ENCODE data around the gene CEACAM19. TPM values are rescaled to one million over a fixed set of nuclear protein-coding genes. Genes with fewer than 3 reads are reported as not detected.
A peak's percentile ranks its signal among the peaks of the same experiment; 100 is the strongest.

Gene CEACAM19
- total RNA-seq, 1 experiment from 2014 or later = 1.2 TPM

DNA sequence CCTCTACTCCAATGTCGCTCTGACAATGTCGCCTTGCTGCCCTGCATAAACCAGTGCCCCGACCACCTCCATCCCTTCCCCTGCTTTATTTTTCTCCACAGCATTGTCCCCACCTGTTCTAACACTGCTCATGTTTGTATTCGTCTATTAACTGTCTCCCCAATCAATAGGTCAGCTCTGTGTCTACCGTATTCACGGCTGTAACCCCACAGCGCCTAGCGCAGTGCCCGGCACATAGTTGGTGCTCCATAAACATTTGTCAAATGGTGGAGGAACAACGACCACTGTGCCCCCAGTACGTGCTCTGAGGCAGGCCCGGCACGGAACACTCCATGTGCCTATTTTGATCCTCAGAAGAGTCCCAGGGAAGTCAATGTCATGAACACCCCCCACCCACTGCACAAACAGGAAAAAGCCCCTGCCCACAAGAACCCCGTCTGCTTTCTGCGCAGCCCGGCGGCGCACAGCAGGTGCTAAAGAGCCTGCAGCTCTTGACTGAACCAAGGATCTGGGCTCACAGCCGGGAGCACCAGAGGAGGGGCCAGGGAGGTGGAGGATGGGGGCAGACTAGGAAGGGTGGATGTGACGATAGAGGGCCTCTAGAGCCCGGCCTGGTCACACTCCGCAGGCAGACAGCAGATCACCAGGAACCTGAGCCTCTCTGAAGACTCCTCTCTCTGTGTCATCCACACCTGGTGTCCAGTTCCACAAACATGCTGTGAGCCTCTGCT lies 25.8 kb downstream of the CEACAM19 start:
- POLR2A ChIA-PET = no interaction called here
- ATAC-seq (0 out of 2 replicates have a peak, but pooled peaks have one; percentile 22), DNase-seq (ENCODE audit: low read depth, low spot score) (no peak)
- TF ChIP-seq, protein P1, sequence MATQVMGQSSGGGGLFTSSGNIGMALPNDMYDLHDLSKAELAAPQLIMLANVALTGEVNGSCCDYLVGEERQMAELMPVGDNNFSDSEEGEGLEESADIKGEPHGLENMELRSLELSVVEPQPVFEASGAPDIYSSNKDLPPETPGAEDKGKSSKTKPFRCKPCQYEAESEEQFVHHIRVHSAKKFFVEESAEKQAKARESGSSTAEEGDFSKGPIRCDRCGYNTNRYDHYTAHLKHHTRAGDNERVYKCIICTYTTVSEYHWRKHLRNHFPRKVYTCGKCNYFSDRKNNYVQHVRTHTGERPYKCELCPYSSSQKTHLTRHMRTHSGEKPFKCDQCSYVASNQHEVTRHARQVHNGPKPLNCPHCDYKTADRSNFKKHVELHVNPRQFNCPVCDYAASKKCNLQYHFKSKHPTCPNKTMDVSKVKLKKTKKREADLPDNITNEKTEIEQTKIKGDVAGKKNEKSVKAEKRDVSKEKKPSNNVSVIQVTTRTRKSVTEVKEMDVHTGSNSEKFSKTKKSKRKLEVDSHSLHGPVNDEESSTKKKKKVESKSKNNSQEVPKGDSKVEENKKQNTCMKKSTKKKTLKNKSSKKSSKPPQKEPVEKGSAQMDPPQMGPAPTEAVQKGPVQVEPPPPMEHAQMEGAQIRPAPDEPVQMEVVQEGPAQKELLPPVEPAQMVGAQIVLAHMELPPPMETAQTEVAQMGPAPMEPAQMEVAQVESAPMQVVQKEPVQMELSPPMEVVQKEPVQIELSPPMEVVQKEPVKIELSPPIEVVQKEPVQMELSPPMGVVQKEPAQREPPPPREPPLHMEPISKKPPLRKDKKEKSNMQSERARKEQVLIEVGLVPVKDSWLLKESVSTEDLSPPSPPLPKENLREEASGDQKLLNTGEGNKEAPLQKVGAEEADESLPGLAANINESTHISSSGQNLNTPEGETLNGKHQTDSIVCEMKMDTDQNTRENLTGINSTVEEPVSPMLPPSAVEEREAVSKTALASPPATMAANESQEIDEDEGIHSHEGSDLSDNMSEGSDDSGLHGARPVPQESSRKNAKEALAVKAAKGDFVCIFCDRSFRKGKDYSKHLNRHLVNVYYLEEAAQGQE (IDR thresholded peaks at IDR 0.05; ENCODE audit: insufficient read depth in 1 of 2, low read depth in 2 of 2, low read length in 1 of 2) = no peak
- TF ChIP-seq SIN3A (IDR thresholded peaks at IDR 0.05; ENCODE audit: borderline replicate concordance, insufficient read depth, low read depth, low read length) = no peak
- TF ChIP-seq, protein P2, sequence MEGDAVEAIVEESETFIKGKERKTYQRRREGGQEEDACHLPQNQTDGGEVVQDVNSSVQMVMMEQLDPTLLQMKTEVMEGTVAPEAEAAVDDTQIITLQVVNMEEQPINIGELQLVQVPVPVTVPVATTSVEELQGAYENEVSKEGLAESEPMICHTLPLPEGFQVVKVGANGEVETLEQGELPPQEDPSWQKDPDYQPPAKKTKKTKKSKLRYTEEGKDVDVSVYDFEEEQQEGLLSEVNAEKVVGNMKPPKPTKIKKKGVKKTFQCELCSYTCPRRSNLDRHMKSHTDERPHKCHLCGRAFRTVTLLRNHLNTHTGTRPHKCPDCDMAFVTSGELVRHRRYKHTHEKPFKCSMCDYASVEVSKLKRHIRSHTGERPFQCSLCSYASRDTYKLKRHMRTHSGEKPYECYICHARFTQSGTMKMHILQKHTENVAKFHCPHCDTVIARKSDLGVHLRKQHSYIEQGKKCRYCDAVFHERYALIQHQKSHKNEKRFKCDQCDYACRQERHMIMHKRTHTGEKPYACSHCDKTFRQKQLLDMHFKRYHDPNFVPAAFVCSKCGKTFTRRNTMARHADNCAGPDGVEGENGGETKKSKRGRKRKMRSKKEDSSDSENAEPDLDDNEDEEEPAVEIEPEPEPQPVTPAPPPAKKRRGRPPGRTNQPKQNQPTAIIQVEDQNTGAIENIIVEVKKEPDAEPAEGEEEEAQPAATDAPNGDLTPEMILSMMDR (IDR thresholded peaks at IDR 0.05) = no peak
- no peak for TF ChIP-seq POLR2AphosphoS5 (IDR thresholded peaks at IDR 0.05; ENCODE audit: low read depth, low read length)
- no peak for TF ChIP-seq TCF7L2 (IDR thresholded peaks at IDR 0.05; ENCODE audit: low read depth, low read length)
- H3K4me3 ChIP-seq (ENCODE audit: low read depth in 2 of 2, low read length in 2 of 2) = no peak overlapping the region
- H3K4me1 ChIP-seq (ENCODE audit: control insufficient read depth, insufficient read depth, low read length) = peaks cover 8% of the 10 kb centered on the region
- intact Hi-C loops (cut with micrococcal nuclease; ENCODE audit: unreplicated experiment) = no loop called here
- H3K27me3 ChIP-seq (ENCODE audit: control insufficient read depth, insufficient read depth, low read length) = no peaks in the 10 kb centered on the region
- in situ Hi-C loops (cut with HindIII; ENCODE audit: low pct_unique_long_range_greater_than_20kb, low sequenced_read_pairs) = no loop called here
- no peaks in the 10 kb centered on the region for H3K36me3 ChIP-seq (ENCODE audit: control insufficient read depth, insufficient read depth, low read length)
- CTCF ChIA-PET = no interaction called here
- no peak overlapping the region for H3K27ac ChIP-seq (ENCODE audit: low read length)
- no peaks in the 10 kb centered on the region for H3K9me3 ChIP-seq (ENCODE audit: control insufficient read depth, insufficient read depth, low read depth, low read length)
- BruUV-seq (replicated peaks) = no TSS peak

DNA sequence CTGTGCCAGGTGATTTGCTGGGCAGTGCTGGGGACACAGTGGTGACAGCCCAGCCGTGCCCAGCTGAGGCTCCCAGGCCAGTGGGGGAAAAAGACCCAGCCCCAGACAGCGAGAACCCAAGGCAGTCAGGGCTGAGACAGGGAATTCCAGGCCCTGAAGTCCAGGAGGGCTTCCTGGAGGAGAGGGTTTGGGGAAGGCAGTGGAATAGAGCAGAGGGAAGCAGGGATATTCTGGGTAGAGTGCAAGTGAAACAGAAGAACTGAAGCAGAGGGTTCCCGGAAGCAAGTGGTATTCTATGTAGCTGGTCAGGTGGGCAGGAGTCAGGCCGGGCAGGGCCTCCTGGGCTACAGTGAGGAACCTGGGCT lies 26.4 kb downstream of the CEACAM19 start:
- BruUV-seq (replicated peaks) = no TSS peak
- TF ChIP-seq, protein P2 (IDR thresholded peaks at IDR 0.05) = no peak
- TF ChIP-seq, protein P1 (IDR thresholded peaks at IDR 0.05; ENCODE audit: insufficient read depth in 1 of 2, low read depth in 2 of 2, low read length in 1 of 2) = no peak
- TF ChIP-seq SIN3A (IDR thresholded peaks at IDR 0.05; ENCODE audit: borderline replicate concordance, insufficient read depth, low read depth, low read length) = no peak
- TF ChIP-seq TCF7L2 (IDR thresholded peaks at IDR 0.05; ENCODE audit: low read depth, low read length) = no peak
- no peak for TF ChIP-seq POLR2AphosphoS5 (IDR thresholded peaks at IDR 0.05; ENCODE audit: low read depth, low read length)
- in situ Hi-C loops (cut with HindIII; ENCODE audit: low pct_unique_long_range_greater_than_20kb, low sequenced_read_pairs) (no loop called here), intact Hi-C loops (cut with micrococcal nuclease; ENCODE audit: unreplicated experiment) (no loop called here)
- Histone ChIP-seq H3K4me3 (ENCODE audit: low read depth in 2 of 2, low read length in 2 of 2) (no peak overlapping the region), H3K27me3 (ENCODE audit: control insufficient read depth, insufficient read depth, low read length) (no peaks in the 10 kb centered on the region), H3K9me3 (ENCODE audit: control insufficient read depth, insufficient read depth, low read depth, low read length) (no peaks in the 10 kb centered on the region), H3K27ac (ENCODE audit: low read length) (no peak overlapping the region), H3K4me1 (ENCODE audit: control insufficient read depth, insufficient read depth, low read length) (peaks cover 2% of the 10 kb centered on the region; the same call in 1 of the 2 replicates), H3K36me3 (ENCODE audit: control insufficient read depth, insufficient read depth, low read length) (no peaks in the 10 kb centered on the region)
- CTCF ChIA-PET = no interaction called here
- DNase-seq (ENCODE audit: low read depth, low spot score) (no peak), ATAC-seq (no peak)
- POLR2A ChIA-PET = no interaction called here
